Activated T-cell treated with anti-CD3 and anti-CD28 coated beads, Interleukin-2, amount 50 U/mL, for 24 hours (primary cell): ENCODE data around the gene STK31.
A peak's percentile ranks its signal among the peaks of the same experiment; 100 is the strongest.
"Not testable (repeated sequence)": the region's sequence is repeated elsewhere in the genome, so short reads cannot be mapped to it uniquely, and the experiment has no call there.

Experiments used
- DNase-seq: peaks from one replicate; pipeline ENCODE4 v3.0.0-alpha.2; 2020
- H3K27ac Mint-ChIP-seq: 2 replicates; pipeline ENCODE4 v1.8.0; 2020; ENCODE audit warnings: mild to moderate bottlenecking, mixed read lengths
- H3K27me3 Mint-ChIP-seq: 2 replicates; pipeline ENCODE4 v1.8.0; 2020; ENCODE audit warnings: mixed read lengths
- H3K36me3 Mint-ChIP-seq: 2 replicates; pipeline ENCODE4 v1.8.0; 2020; ENCODE audit warnings: low read depth, mixed read lengths
- H3K4me1 Mint-ChIP-seq: 2 replicates; pipeline ENCODE4 v1.8.0; 2020; ENCODE audit warnings: low read depth, mixed read lengths
- H3K4me3 Mint-ChIP-seq: 2 replicates; pipeline ENCODE4 v1.8.0; 2020; ENCODE audit warnings: mild to moderate bottlenecking, moderate library complexity, mixed read lengths
- H3K9me3 Mint-ChIP-seq: 2 replicates; pipeline ENCODE4 v1.8.0; 2020; ENCODE audit warnings: mixed read lengths

STK31 gene

GRCh38 chr7:23710000-23710399 lies at the start of gene STK31:
Gene STK31, plus strand, starts transcription at chr7:23710219. Its CDS starts 67 bp downstream, at chr7:23710286.
- Mint-ChIP-seq H3K27me3 (no peaks in the 10 kb centered on the region), H3K4me1 (no peaks in the 10 kb centered on the region), H3K9me3 (peaks cover 11% of the 10 kb centered on the region), H3K36me3 (peaks cover 15% of the 10 kb centered on the region), H3K4me3 (no peak within 1 kb of the TSS), H3K27ac (no peak within 1 kb of the TSS)
- no peak for DNase-seq

DNA sequence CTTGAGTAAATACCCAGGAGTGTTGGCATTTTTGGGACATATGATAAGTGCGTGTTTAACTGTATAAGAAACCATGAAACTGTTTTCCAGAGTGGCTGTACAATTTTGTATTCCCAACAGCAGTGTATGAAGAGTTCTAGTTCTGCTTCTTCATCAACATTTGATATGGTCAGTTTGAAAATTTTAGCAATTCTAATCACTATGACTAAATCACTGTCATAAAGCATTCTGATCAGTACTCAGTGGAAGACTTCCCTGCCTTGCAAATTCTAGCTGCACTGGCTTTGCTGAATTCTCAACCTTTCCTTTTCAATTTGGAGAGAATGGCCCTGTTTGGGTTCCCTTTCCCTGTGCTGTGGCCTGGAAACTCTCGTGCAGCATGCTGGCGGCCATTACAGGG lies 48.6 kb upstream of the STK31 start:
- peaks cover 10% of the 10 kb centered on the region for H3K9me3 Mint-ChIP-seq
- no peak overlapping the region for H3K4me3 Mint-ChIP-seq
- no peaks in the 10 kb centered on the region for H3K27me3 Mint-ChIP-seq
- H3K36me3 Mint-ChIP-seq, result peaks cover 2% of the 10 kb centered on the region
- H3K27ac Mint-ChIP-seq, result no peak overlapping the region
- no peak for DNase-seq
- no peaks in the 10 kb centered on the region for H3K4me1 Mint-ChIP-seq

DNA sequence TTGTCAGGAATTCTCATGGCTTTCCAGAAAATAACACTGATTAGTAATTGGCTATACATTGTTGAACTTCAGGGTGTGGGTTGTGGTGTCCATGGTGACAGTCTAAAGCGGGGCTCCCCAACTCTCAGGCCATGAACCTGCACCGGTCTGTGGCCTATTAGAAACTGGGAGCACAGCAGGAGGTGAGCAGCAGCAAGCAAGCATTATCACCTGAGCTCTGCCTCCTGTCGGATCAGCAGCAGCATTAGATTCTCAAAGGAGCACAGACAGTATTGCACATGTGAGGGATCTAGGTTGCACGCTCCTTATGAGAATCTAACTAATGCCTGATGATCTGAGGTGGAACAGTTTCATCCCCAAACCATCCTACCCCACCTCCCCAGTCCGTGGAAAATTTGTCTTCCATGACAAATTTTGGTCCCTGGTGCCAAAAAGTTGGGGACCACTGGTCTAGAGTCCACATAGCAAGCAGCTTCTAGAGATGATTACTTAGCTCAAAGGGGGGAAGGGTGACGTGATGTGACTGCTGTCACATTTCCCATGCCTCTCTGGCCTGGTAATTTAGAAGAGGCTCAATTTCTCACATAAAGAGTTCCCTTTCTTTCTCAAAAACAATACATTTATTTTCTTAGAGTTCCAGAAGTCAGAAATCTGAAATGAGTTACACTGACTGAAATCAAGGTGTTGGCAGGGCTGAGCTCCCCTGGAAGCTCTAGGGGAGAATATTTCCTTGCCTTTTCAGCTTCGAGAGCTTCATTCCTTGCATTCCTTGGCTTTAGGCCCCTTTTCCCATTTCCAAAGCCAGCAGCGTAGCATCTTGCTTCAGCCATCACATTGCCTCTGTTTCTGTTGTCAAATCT lies 47.7 kb upstream of the STK31 start:
- no peak for DNase-seq

DNA sequence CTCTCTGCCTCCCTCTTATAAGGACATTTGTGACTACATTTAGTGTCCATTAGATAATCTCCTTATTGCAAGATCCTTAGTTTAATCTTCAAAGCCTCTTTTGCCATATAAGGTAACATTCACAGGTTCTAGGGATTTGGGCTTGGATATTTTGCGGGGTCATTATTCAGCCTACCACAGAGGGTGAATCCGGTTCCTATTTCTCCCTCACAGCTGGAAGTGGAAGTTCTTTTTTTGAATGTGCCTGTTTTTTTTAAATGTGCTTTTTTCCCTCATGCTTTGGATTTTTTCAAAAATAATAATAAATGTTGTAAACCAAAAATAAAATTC lies 47.1 kb upstream of the STK31 start:
- Mint-ChIP-seq H3K36me3 (peaks cover 2% of the 10 kb centered on the region), H3K9me3 (peaks cover 7% of the 10 kb centered on the region), H3K27ac (no peak overlapping the region), H3K4me1 (no peaks in the 10 kb centered on the region), H3K4me3 (no peak overlapping the region), H3K27me3 (no peaks in the 10 kb centered on the region)
- DNase-seq, result no peak

More for the DNA sequence above, 47.7 kb upstream of the STK31 start:
- Mint-ChIP-seq H3K36me3 (peaks cover 2% of the 10 kb centered on the region), H3K4me3 (no peak overlapping the region), H3K27me3 (no peaks in the 10 kb centered on the region), H3K27ac (no peak overlapping the region), H3K9me3 (peaks cover 7% of the 10 kb centered on the region), H3K4me1 (no peaks in the 10 kb centered on the region)

DNA sequence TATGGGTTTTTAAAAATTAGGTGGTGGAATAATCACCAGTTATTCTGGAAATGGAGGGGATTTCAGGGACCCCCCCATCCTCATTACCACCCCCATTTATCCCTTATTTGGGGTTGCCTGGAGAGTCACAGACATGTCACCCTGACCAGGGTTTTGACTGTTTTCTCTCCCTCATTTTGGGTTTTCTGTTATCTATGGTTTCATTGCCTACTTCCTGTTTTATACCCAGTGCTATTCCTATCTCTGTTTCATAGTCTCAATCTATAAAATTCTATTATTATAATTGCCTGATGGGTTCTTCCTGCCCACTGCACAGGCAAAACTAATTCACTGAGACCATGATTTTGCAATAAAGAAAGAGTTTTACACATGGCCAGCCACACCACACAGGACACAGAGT lies 45.9 kb upstream of the STK31 start:
- H3K27ac Mint-ChIP-seq, result no peak overlapping the region

DNA sequence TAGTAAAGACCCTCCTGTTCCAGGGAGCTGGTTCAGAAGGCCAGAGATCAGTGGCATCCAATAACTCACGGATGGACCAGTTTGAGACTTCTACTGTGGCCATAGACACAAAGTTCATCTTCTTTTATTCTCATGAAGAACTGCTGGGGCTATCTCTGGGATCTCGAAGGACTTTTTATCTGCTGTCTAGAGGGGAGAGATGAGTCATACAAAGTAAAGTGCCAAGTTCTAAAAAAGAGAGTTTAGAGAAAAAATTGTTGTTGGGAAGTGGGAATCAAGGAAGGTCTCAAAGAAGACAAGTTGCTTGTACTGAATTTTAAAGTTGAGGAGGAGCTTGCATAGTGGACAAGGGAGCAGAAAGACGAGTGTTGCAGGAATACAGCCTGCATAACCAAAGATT lies 38.0 kb upstream of the STK31 start:
- no peaks in the 10 kb centered on the region for H3K4me1 Mint-ChIP-seq
- no peak overlapping the region for H3K4me3 Mint-ChIP-seq
- peaks cover 27% of the 10 kb centered on the region for H3K27me3 Mint-ChIP-seq
- H3K9me3 Mint-ChIP-seq, result no peaks in the 10 kb centered on the region
- no peaks in the 10 kb centered on the region for H3K36me3 Mint-ChIP-seq
- H3K27ac Mint-ChIP-seq, result no peak overlapping the region
- no peak for DNase-seq

More for the DNA sequence above, 45.9 kb upstream of the STK31 start:
- no peaks in the 10 kb centered on the region for H3K27me3 Mint-ChIP-seq
- no peaks in the 10 kb centered on the region for H3K4me1 Mint-ChIP-seq
- H3K9me3 Mint-ChIP-seq, result no peaks in the 10 kb centered on the region
- H3K36me3 Mint-ChIP-seq, result no peaks in the 10 kb centered on the region
- DNase-seq, result no peak
- no peak overlapping the region for H3K4me3 Mint-ChIP-seq

GRCh38 chr7:23679898-23680413 lies 30.1 kb upstream of the STK31 start, which contains the start of gene FAM221A:
Gene FAM221A, plus strand, starts transcription at chr7:23680199. Its CDS starts 20 bp downstream, at chr7:23680219.
- Mint-ChIP-seq H3K27ac (peak within 1 kb of the TSS; percentile 85), H3K27me3 (peaks cover 12% of the 10 kb centered on the region), H3K36me3 (peaks cover 2% of the 10 kb centered on the region), H3K4me1 (peaks cover 19% of the 10 kb centered on the region), H3K9me3 (no peaks in the 10 kb centered on the region), H3K4me3 (peak within 1 kb of the TSS; percentile 85)
- peak; percentile 88 for DNase-seq

DNA sequence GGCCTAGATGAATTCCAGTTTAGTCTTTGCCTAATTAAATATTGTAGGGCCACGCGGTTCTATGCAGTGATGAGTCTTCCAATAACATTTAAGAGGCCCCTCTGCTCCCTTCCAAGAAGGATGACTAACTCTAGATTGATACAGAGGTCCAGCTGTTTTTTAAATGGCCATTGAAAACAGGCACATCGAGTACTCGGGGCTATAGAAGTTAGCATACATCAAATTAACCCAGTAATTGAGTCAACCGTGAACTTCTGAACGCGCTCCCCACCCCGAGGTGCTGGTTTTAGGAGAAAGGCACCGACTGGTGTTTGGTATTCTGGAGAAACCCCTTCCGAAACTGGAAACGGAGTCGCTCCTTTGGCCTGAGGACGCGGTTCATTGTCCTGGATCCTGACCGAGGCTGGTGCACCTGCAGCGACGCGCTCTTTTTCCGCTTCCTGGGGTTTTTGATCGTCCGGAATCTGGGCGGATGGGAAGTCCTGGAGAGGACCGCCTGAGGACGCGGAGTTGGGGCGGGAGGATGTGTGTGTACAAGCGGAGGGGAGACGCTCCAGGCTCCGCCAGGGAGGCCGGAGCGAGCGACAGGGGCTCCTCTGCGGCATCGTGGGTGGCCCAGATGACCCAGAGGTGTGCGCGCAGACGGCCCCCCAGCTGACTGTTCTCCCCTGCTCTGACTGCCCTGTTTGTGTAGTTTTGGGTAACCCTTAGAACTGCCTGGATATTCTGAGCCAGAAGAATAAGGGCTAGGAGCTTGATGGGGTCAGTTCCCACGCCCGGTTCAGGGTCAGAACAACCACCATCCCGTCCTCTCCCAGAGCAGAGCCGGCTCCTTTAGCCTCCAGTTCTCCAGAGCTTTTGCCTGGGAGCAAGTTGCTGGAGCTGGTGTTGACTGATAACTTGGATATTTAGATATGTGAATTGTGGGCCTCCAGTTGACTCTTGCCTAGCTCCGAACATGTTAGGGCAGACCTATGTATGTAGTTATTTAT lies 29.3 kb upstream of the STK31 start:
- Mint-ChIP-seq H3K27ac (peak overlapping the region; percentile 85), H3K4me1 (peaks cover 20% of the 10 kb centered on the region), H3K9me3 (no peaks in the 10 kb centered on the region), H3K36me3 (peaks cover 2% of the 10 kb centered on the region), H3K4me3 (peak overlapping the region; percentile 85), H3K27me3 (peaks cover 7% of the 10 kb centered on the region)
- peak; percentile 55 for DNase-seq

DNA sequence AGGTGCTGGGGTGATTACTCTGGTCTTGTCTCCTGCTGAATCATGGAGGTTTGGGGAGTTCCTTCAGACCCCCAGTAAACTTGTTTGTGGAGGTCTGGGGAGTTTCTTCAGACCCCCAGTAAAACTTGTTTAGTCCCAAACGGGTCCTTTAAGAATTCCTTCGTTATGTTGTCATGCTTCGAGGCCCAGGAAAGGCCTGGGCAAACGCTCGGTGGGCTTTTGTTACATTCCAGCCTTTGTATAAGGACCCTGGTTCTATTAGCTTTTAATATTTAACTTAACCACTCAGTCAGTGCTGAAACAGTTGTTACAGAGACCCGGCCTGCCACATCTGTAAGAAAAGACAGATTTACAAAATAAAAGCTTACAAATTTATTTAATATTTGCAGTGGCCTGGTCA lies 26.0 kb upstream of the STK31 start:
- H3K27ac Mint-ChIP-seq, H3K36me3 Mint-ChIP-seq, H3K4me3 Mint-ChIP-seq, H3K9me3 Mint-ChIP-seq, DNase-seq, H3K27me3 Mint-ChIP-seq: not testable (repeated sequence)
- peaks cover 19% of the 10 kb centered on the region for H3K4me1 Mint-ChIP-seq

DNA sequence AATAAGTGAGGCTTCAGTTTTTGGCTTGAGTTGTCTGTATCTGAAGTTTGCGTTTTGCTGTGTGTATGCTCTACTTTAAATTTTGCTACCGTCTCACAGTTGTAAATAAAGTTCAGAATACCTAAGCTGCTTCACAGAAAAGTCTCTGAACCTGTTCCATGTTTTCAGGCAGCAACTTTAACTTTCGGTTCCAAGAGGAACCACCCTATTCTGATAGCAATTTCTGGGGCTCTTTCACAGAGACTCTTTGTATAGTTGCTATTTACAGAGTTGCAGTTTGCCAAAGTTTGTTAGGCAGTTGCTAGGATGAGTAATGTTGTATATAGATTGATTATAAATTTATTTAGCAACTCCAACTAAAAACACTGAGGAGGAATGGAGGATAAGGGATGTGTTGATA lies 24.3 kb upstream of the STK31 start:
- Mint-ChIP-seq H3K9me3 (no peaks in the 10 kb centered on the region), H3K4me3 (no peak overlapping the region), H3K36me3 (peaks cover 12% of the 10 kb centered on the region), H3K4me1 (peaks cover 7% of the 10 kb centered on the region), H3K27ac (no peak overlapping the region), H3K27me3 (no peaks in the 10 kb centered on the region)
- DNase-seq, result no peak

GRCh38 chr7:23687011-23687410 lies 23.0 kb upstream of the STK31 start:
- DNase-seq, result no peak
- Mint-ChIP-seq H3K4me1 (peaks cover 3% of the 10 kb centered on the region), H3K27ac (no peak overlapping the region), H3K9me3 (no peaks in the 10 kb centered on the region), H3K27me3 (no peaks in the 10 kb centered on the region), H3K4me3 (no peak overlapping the region), H3K36me3 (peaks cover 20% of the 10 kb centered on the region)

DNA sequence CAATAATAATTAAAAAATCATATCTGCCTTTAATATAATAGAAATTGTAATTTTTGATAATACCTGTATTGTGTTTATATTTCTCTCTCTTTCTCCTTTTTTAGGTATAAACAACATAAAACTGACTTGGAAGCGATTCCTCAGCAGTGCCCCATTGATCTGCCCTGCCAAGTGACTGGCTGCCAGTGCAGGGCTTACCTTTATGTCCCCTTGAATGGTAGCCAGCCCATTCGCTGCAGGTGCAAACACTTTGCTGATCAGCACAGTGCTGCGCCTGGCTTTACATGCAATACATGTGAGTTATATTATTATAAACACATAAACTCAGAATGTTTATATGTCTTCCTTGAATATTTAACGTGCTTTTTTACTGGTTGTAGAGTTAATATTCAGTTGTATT lies 20.9 kb upstream of the STK31 start:
- Mint-ChIP-seq H3K27me3 (no peaks in the 10 kb centered on the region), H3K36me3 (peaks cover 32% of the 10 kb centered on the region), H3K4me3 (no peak overlapping the region), H3K27ac (no peak overlapping the region), H3K4me1 (peaks cover 3% of the 10 kb centered on the region), H3K9me3 (no peaks in the 10 kb centered on the region)
- DNase-seq, result no peak

GRCh38 chr7:23691320-23691719 lies 18.7 kb upstream of the STK31 start:
- Mint-ChIP-seq H3K36me3 (peaks cover 38% of the 10 kb centered on the region), H3K4me1 (peaks cover 1% of the 10 kb centered on the region), H3K4me3 (no peak overlapping the region), H3K27me3 (no peaks in the 10 kb centered on the region), H3K27ac (no peak overlapping the region), H3K9me3 (no peaks in the 10 kb centered on the region)
- DNase-seq, result no peak

- Mint-ChIP-seq H3K9me3 (no peaks in the 10 kb centered on the region), H3K36me3 (peaks cover 37% of the 10 kb centered on the region), H3K4me1 (peaks cover 4% of the 10 kb centered on the region), H3K27ac (no peak overlapping the region), H3K4me3 (no peak overlapping the region), H3K27me3 (no peaks in the 10 kb centered on the region)
- no peak for DNase-seq
These were observed 16.8 kb upstream of the STK31 start for GRCh38 chr7:23693224-23693623.
